Left ventricle myocardium inferior (tissue), 1 donor: ENCODE data around the gene NSMCE1. TPM values are rescaled to one million over a fixed set of nuclear protein-coding genes. Genes with fewer than 3 reads are reported as not detected.

Experiments
- DNase-seq: peaks from one replicate; pipeline ENCODE4 v3.0.0-alpha.2; 2020
- H3K27ac ChIP-seq: fragments of 200-600 bp; replicated peaks from 2 replicates; pipeline ENCODE4 v1.8.0; 2021
- H3K27me3 ChIP-seq: fragments of 200-600 bp; 2 replicates; pipeline ENCODE4 v1.8.0; 2021; ENCODE audit warnings: low read depth
- H3K36me3 ChIP-seq: fragments of 200-600 bp; 2 replicates; pipeline ENCODE4 v1.8.0; 2021
- H3K4me1 ChIP-seq: fragments of 200-600 bp; 2 replicates; pipeline ENCODE4 v1.8.0; 2021
- H3K4me3 ChIP-seq: fragments of 200-600 bp; 2 replicates; pipeline ENCODE4 v1.8.0; 2021; ENCODE audit warnings: mild to moderate bottlenecking, moderate library complexity
- H3K9me3 ChIP-seq: fragments of 200-600 bp; replicated peaks from 2 replicates; pipeline ENCODE4 v1.8.0; 2021
- CTCF ChIP-seq: fragments of 200-600 bp; IDR thresholded peaks from 2 replicates; pipeline ENCODE4 v1.8.0; 2021; ENCODE audit warnings: antibody characterized with exemption, mild to moderate bottlenecking, borderline replicate concordance
- intact Hi-C: fragments of 100-400 bp; cut with micrococcal nuclease; formaldehyde crosslinking; loops from one replicate; pipeline ENCODE4 v1.11.0; 2022
- total RNA-seq: library from RNA; stranded (reverse); fragmentation: NEBNext Ultra II Directional; extraction: Animal tissue kit (Norgen Biotek cat#: 25700); gene quantifications from one replicate; pipeline ENCODE4 v1.2.1, GENCODE V29; 2021
- donor health status: DM: no; HTN: yes; CAD: no; lungs with severe emphysema.

The NSMCE1 gene
- total RNA-seq, 1 donor from 2014 or later, result 38.6 TPM

DNA sequence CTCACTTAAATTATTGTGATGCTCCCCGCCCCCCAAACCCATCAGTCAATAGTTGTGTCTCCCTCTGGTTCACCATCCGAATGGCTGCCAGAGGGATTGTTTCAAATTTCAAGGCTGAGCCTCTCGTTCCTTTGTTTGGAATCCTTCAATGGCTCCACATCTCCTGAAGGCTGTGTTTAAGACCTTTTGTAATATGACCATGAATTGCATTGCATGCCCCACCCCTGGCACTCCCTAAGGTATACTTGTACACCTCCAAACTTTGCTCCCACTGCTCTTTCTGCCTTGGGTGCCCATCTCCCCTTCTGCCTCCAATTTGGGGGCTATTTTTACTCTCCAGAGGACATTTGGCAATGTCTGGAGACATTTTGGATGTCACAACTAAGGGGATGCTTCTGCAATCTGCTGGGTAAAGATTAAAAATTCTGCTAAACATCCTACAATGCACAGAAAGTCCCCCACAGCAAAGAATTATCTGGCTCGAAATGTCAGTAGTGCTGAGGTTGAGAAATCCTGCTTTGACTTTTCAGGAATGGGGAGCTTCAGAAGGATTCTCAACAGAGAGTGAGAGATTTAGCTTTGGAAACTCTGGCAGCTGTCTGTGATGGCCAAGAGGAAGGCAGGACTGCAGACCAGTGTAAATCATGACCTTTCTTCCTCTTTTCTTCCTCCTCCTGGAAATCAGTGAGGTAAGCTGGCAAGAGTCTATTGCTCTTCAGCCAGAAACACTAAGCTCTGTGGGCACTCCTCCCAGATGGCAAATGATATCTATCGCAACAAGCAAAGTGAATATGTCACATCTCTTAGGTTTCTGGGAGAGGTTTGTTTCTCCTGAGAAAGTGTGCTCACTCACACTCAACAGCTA, 36.5 kb upstream of the NSMCE1 start:
- no peak for TF ChIP-seq CTCF
- intact Hi-C loops, result no loop called here
- Histone ChIP-seq H3K9me3 (peaks cover 4% of the 10 kb centered on the region), H3K36me3 (no peaks in the 10 kb centered on the region), H3K27ac (no peak overlapping the region), H3K4me1 (no peaks in the 10 kb centered on the region), H3K4me3 (no peak overlapping the region), H3K27me3 (no peaks in the 10 kb centered on the region)
- DNase-seq, result no peak

- H3K27ac ChIP-seq, result no peak overlapping the region
- H3K9me3 ChIP-seq, result peaks cover 4% of the 10 kb centered on the region
- H3K27me3 ChIP-seq, result no peaks in the 10 kb centered on the region
- DNase-seq, result no peak
- no peak for TF ChIP-seq CTCF
- H3K4me3 ChIP-seq, result no peak overlapping the region
- no peaks in the 10 kb centered on the region for H3K36me3 ChIP-seq
- H3K4me1 ChIP-seq, result no peaks in the 10 kb centered on the region
- intact Hi-C loops, result no loop called here
Measured at GRCh38 chr16:27304102-27304501, 35.5 kb upstream of the NSMCE1 start.

DNA sequence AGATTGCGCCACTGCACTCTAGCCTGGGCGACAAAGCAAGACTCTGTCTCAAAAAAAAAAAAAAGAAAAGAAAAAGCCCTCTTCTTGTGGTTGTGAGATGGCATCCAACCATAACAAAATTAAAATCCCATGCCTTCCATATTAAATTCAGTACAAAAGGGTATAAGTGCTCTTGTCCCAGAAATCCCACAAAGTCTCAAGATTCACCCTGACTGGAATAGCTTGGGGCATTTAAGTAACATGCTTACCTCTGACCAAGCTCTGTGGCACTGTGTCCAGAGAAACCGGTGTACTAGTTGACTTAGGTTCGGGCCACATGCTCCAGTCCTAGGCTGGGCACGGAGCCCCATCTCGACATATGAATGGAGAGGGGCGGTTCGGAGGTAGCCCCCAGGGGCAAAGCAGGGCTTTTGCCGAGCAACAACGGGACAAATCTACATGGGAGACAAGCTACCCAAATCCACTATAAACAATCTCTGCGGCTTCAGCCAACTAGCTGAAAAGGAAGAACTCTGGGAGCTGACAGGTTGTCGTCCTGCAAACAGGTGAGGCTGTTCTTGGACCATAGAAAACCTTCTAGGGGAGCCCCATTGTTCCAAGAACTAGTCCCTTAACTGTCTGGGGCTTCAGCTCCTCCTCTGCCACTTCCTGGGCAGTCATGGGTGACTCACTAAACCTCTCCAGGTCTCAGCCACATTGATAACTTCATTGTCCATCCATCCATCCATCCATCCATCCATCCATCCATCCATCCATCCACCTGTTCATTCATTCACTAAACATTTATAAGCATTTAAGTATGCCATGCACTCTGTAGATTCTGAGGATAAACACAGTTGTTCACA, 34.9 kb upstream of the NSMCE1 start:
- Histone ChIP-seq H3K27me3 (no peaks in the 10 kb centered on the region), H3K4me3 (no peak overlapping the region), H3K9me3 (no peaks in the 10 kb centered on the region), H3K4me1 (no peaks in the 10 kb centered on the region), H3K36me3 (no peaks in the 10 kb centered on the region), H3K27ac (no peak overlapping the region)
- DNase-seq, result no peak
- intact Hi-C loops, result no loop called here
- no peak for TF ChIP-seq CTCF

DNA sequence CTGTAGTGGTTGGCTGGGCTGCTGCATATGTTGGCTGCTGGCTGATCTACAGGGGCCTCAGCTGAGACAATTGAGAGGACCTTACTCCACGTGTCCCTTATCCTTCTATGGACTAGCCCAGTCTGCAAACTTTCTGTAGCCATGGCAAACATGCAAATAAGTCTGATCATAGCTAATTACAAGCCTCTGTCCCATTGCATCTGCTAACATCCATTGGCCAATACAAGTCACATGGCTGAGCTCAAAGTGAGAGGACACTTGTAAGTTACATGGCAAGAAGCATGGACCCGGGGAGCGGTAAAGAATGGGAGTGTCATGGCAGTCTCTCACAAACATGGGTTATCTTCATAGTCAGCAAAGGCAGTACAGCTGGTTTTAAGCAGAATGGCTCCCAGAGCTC, 33.6 kb upstream of the NSMCE1 start:
- H3K4me1 ChIP-seq, result no peaks in the 10 kb centered on the region
- H3K27me3 ChIP-seq, result no peaks in the 10 kb centered on the region
- no peaks in the 10 kb centered on the region for H3K9me3 ChIP-seq
- H3K36me3 ChIP-seq, result no peaks in the 10 kb centered on the region
- no peak overlapping the region for H3K27ac ChIP-seq
- no peak for DNase-seq
- intact Hi-C loops, result no loop called here
- no peak for TF ChIP-seq CTCF
- no peak overlapping the region for H3K4me3 ChIP-seq

GRCh38 chr16:27301236-27301861, 32.8 kb upstream of the NSMCE1 start:
- Histone ChIP-seq H3K27ac (no peak overlapping the region), H3K9me3 (no peaks in the 10 kb centered on the region), H3K4me1 (no peaks in the 10 kb centered on the region), H3K27me3 (no peaks in the 10 kb centered on the region), H3K36me3 (no peaks in the 10 kb centered on the region), H3K4me3 (no peak overlapping the region)
- TF ChIP-seq CTCF, result no peak
- no peak for DNase-seq
- intact Hi-C loops, result no loop called here
